SK-N-SH (cell line): ENCODE results near the gene KRT23. TPM values are rescaled to one million over a fixed set of nuclear protein-coding genes. Genes with fewer than 3 reads are reported as not detected.

Experiments used
- CTCF ChIA-PET: fragments of 300-600, 350-600 bp; formaldehyde crosslinking; extraction: SDS; loops from one replicate; lab custom pipeline; 2021; lab: Yijun Ruan, JAX
- POLR2A ChIA-PET: fragments of 350-600 bp; sonication (Branson Sonifier 250); formaldehyde crosslinking; extraction: SDS; loops from one replicate; lab custom pipeline; 2020; ENCODE audit warnings: antibody characterized with exemption, inconsistent platforms; lab: Yijun Ruan, JAX
- DNase-seq: peaks from one replicate; pipeline ENCODE4 v3.0.0; 2012
- H2AFZ ChIP-seq: fragments of 200-600 bp; sonication (generic); 2 replicates; pipeline ENCODE4 v1.8.1; 2016; ENCODE audit warnings: antibody characterized with exemption, mild to moderate bottlenecking, low read depth
- H3F3A ChIP-seq: fragments of 200-600 bp; sonication (generic); replicated peaks from 2 replicates; pipeline ENCODE3; 2016; ENCODE audit warnings: antibody characterized with exemption, mild to moderate bottlenecking; ENCODE audit not compliant: insufficient read depth
- H3K27ac ChIP-seq, 2 experiments: fragments of 200-500 bp in 1 of 2; fragments of 200-600 bp in 1 of 2; sonication (Bioruptor generic) in 1 of 2; sonication (generic), shearing (Covaris generic) in 1 of 2; 2 replicates each; pipeline versions ENCODE4 v1.5.1 to v1.6.1; 2014 to 2016; ENCODE audit warnings: low read depth in 2 of 2, inconsistent platforms in 1 of 2, low read length in 1 of 2, mild to moderate bottlenecking in 1 of 2, mixed read lengths in 1 of 2
- H3K27me3 ChIP-seq: fragments of 200-600 bp; sonication (generic), shearing (Covaris generic); 2 replicates; pipeline ENCODE4 v1.6.1; 2016; ENCODE audit warnings: mixed run types; ENCODE audit not compliant: insufficient read depth
- H3K36me3 ChIP-seq, 2 experiments: fragments of 200-500 bp in 1 of 2; fragments of 200-600 bp in 1 of 2; sonication (Bioruptor generic) in 1 of 2; sonication (generic) in 1 of 2; replicated peaks in 1 of 2; 2 replicates each; pipeline versions ENCODE3 to v1.5.1; 2014 to 2016; ENCODE audit warnings: low read length in 1 of 2, mild to moderate bottlenecking in 1 of 2; ENCODE audit not compliant: insufficient read depth in 2 of 2, control insufficient read depth in 1 of 2
- H3K4me1 ChIP-seq, 2 experiments: fragments of 200-500 bp in 1 of 2; fragments of 200-600 bp in 1 of 2; sonication (Bioruptor generic) in 1 of 2; sonication (generic), shearing (Covaris generic) in 1 of 2; 2 replicates each; pipeline versions ENCODE4 v1.5.1 to v1.6.1; 2014 to 2016; ENCODE audit warnings: low read depth in 1 of 2, low read length in 1 of 2, mixed run types in 1 of 2; ENCODE audit not compliant: insufficient read depth in 2 of 2, control insufficient read depth in 1 of 2
- H3K4me2 ChIP-seq: fragments of 200-600 bp; sonication (generic), shearing (Covaris generic); 2 replicates; pipeline ENCODE4 v1.6.1; 2017; ENCODE audit warnings: mixed run types
- H3K4me3 ChIP-seq, 2 experiments: fragments of 200-500 bp in 1 of 2; fragments of 200-600 bp in 1 of 2; sonication (Bioruptor generic) in 1 of 2; sonication (generic), shearing (Covaris generic) in 1 of 2; 2 replicates each; pipeline versions ENCODE4 v1.5.1 to v1.8.1; 2014 to 2016; ENCODE audit warnings: low read depth in 2 of 2, inconsistent platforms in 1 of 2, low read length in 1 of 2, mild to moderate bottlenecking in 1 of 2, mixed read lengths in 1 of 2, moderate library complexity in 1 of 2
- H3K79me2 ChIP-seq: fragments of 200-600 bp; sonication (generic); 2 replicates; pipeline ENCODE4 v1.8.1; 2017; ENCODE audit warnings: mild to moderate bottlenecking; ENCODE audit not compliant: insufficient read depth
- H3K9ac ChIP-seq: fragments of 200-600 bp; sonication (generic); 2 replicates; pipeline ENCODE4 v1.6.1; 2017; ENCODE audit warnings: mixed run types
- H3K9me2 ChIP-seq: fragments of 200-600 bp; sonication (generic); 2 replicates; pipeline ENCODE4 v1.6.1; 2017; ENCODE audit warnings: mixed run types
- H3K9me3 ChIP-seq: fragments of 200-600 bp; sonication (generic); 2 replicates; pipeline ENCODE4 v1.6.1; 2017; ENCODE audit warnings: mixed run types, mild to moderate bottlenecking, moderate library complexity
- H4K20me1 ChIP-seq: fragments of 200-600 bp; sonication (generic); 2 replicates; pipeline ENCODE4 v1.6.1; 2017; ENCODE audit warnings: mild to moderate bottlenecking, mixed run types; ENCODE audit not compliant: insufficient read depth
- CTCF ChIP-seq: fragments of 200-600 bp; sonication (generic); IDR thresholded peaks from 2 replicates; pipeline ENCODE4 v1.6.1; 2017; ENCODE audit warnings: antibody characterized with exemption, mild to moderate bottlenecking, moderate library complexity
- ELF1 ChIP-seq: IDR thresholded peaks from 2 replicates; pipeline ENCODE4 v1.4.0; 2012
- EP300 ChIP-seq, 2 experiments: IDR thresholded peaks; 2 replicates each; pipeline versions ENCODE4 v1.4.0 to v1.6.1; 2012; ENCODE audit warnings: borderline replicate concordance in 1 of 2, low read depth in 1 of 2, low read length in 1 of 2
- EZH2phosphoT487 ChIP-seq: fragments of 200-600 bp; sonication (generic); IDR thresholded peaks from 2 replicates; pipeline ENCODE4 v1.6.1; 2017; ENCODE audit warnings: low read depth, mixed run types, mild to moderate bottlenecking, antibody characterized with exemption, moderate library complexity, borderline replicate concordance
- FOSL2 ChIP-seq: IDR thresholded peaks from 2 replicates; pipeline ENCODE4 v1.4.0; 2012; ENCODE audit warnings: low read depth, mild to moderate bottlenecking, moderate library complexity, borderline replicate concordance
- FOXJ3 ChIP-seq: sonication (generic); formaldehyde crosslinking; IDR thresholded peaks from 2 replicates; pipeline ENCODE4 v1.5.1; 2020; ENCODE audit warnings: mild to moderate bottlenecking, missing genetic modification reagents
- FOXM1 ChIP-seq: IDR thresholded peaks from 2 replicates; pipeline ENCODE4 v1.4.0; 2012; ENCODE audit warnings: low read depth, mild to moderate bottlenecking
- GABPA ChIP-seq: IDR thresholded peaks from 2 replicates; pipeline ENCODE4 v1.4.0; 2012; ENCODE audit warnings: low read depth, mild to moderate bottlenecking
- NFIC ChIP-seq: IDR thresholded peaks from 2 replicates; pipeline ENCODE4 v1.4.0; 2012; ENCODE audit warnings: borderline replicate concordance
- POLR2AphosphoS5 ChIP-seq: IDR thresholded peaks from 2 replicates; pipeline ENCODE4 v1.6.1; 2012; ENCODE audit warnings: low read depth, low read length
- RCOR1 ChIP-seq: fragments of 150-350 bp; IDR thresholded peaks from 2 replicates; pipeline ENCODE4 v1.6.1; 2017; ENCODE audit warnings: antibody characterized with exemption, low read length
- RFX5 ChIP-seq: IDR thresholded peaks from 2 replicates; pipeline ENCODE4 v1.6.1; 2012; ENCODE audit warnings: mild to moderate bottlenecking, improper control_type of control experiment, low read length
- RXRA ChIP-seq: IDR thresholded peaks from 2 replicates; pipeline ENCODE4 v1.4.0; 2012; ENCODE audit warnings: low read depth, mild to moderate bottlenecking, borderline replicate concordance
- SMC3 ChIP-seq: IDR thresholded peaks from 2 replicates; pipeline ENCODE4 v1.6.1; 2012; ENCODE audit warnings: low read depth, low read length, improper control_type of control experiment
- TAF1 ChIP-seq: IDR thresholded peaks from 2 replicates; pipeline ENCODE4 v1.6.1; 2012; ENCODE audit warnings: low read depth, mild to moderate bottlenecking, low read length, moderate library complexity, borderline replicate concordance
- TCF12 ChIP-seq: IDR thresholded peaks from 2 replicates; pipeline ENCODE4 v1.4.0; 2012
- USF1 ChIP-seq: IDR thresholded peaks from 2 replicates; pipeline ENCODE4 v1.4.0; 2012; ENCODE audit warnings: low read depth, borderline replicate concordance
- WGBS: methylation state at CpG from one replicate; pipeline ENCODE4 v1.1.6; 2017; ENCODE audit warnings: low lambda C conversion rate; 5-methylcytosine and 5-hydroxymethylcytosine counted together
- polyA plus RNA-seq, 3 experiments: library from polyadenylated mRNA; depleted of rRNA; stranded (reverse); fragments of >200 nt; gene quantifications; 2 replicates each; pipeline ENCODE4 v1.2.3, GENCODE V29; 2012
- TF ChIP-seq, protein P1 (sequence below): IDR thresholded peaks from 2 replicates; pipeline ENCODE4 v1.4.0; 2012; ENCODE audit warnings: low read depth, borderline replicate concordance
- TF ChIP-seq, protein P2 (sequence below): fragments of 150-350 bp; IDR thresholded peaks from 2 replicates; pipeline ENCODE4 v1.6.1; 2017; ENCODE audit warnings: antibody characterized with exemption, low read length, low read depth, borderline replicate concordance
- TF ChIP-seq, protein P3 (sequence below): IDR thresholded peaks from 2 replicates; pipeline ENCODE4 v1.6.1; 2012; ENCODE audit warnings: mild to moderate bottlenecking, low read depth, low read length, moderate library complexity
- TF ChIP-seq, protein P4 (sequence below): IDR thresholded peaks from 2 replicates; pipeline ENCODE4 v1.4.0; 2012; ENCODE audit warnings: low read depth

KRT23 gene
- polyA plus RNA-seq, 1 of the 3 experiments (the other 2 are of a cell fraction): not detected

- TF ChIP-seq, protein P1, sequence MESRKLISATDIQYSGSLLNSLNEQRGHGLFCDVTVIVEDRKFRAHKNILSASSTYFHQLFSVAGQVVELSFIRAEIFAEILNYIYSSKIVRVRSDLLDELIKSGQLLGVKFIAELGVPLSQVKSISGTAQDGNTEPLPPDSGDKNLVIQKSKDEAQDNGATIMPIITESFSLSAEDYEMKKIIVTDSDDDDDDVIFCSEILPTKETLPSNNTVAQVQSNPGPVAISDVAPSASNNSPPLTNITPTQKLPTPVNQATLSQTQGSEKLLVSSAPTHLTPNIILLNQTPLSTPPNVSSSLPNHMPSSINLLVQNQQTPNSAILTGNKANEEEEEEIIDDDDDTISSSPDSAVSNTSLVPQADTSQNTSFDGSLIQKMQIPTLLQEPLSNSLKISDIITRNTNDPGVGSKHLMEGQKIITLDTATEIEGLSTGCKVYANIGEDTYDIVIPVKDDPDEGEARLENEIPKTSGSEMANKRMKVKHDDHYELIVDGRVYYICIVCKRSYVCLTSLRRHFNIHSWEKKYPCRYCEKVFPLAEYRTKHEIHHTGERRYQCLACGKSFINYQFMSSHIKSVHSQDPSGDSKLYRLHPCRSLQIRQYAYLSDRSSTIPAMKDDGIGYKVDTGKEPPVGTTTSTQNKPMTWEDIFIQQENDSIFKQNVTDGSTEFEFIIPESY: no peak
- TF ChIP-seq GABPA (no peak), FOXM1 (no peak), RFX5 (no peak), USF1 (no peak)
Observed at GRCh38 chr17:40938981-40939380, 1.5 kb upstream of the KRT23 start (continued).

GRCh38 chr17:40936976-40937375 lies 470 bp downstream of the KRT23 start:
- ChIA-PET CTCF (no interaction called here), POLR2A (no interaction called here)
- DNase-seq: no peak
- H3K4me3 ChIP-seq: no peak overlapping the region
- H3K27ac ChIP-seq: no peak overlapping the region
- H3K4me1 ChIP-seq: no peaks in the 10 kb centered on the region
- no peaks in the 10 kb centered on the region for H3K79me2 ChIP-seq
- no peaks in the 10 kb centered on the region for H3K9me3 ChIP-seq
- WGBS: 20% methylated on average over 5 of the region's 5 CpGs
- H3K4me2 ChIP-seq: no peak overlapping the region
- H3K27me3 ChIP-seq: peaks cover 83% of the 10 kb centered on the region
- no peak overlapping the region for H3K9ac ChIP-seq
- H3K36me3 ChIP-seq: no peaks in the 10 kb centered on the region
- H2AFZ ChIP-seq: no peak overlapping the region
- H4K20me1 ChIP-seq: no peaks in the 10 kb centered on the region
- no peaks in the 10 kb centered on the region for H3F3A ChIP-seq
- H3K9me2 ChIP-seq: no peaks in the 10 kb centered on the region
- no peak for TF ChIP-seq RCOR1
- no peak for TF ChIP-seq CTCF
- TF ChIP-seq TCF12: no peak
- TF ChIP-seq RXRA: no peak
- TF ChIP-seq, protein P2, sequence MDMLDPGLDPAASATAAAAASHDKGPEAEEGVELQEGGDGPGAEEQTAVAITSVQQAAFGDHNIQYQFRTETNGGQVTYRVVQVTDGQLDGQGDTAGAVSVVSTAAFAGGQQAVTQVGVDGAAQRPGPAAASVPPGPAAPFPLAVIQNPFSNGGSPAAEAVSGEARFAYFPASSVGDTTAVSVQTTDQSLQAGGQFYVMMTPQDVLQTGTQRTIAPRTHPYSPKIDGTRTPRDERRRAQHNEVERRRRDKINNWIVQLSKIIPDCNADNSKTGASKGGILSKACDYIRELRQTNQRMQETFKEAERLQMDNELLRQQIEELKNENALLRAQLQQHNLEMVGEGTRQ: no peak
- TF ChIP-seq ELF1: no peak
- TF ChIP-seq FOXJ3: no peak
- no peak for TF ChIP-seq EP300 (IDR thresholded peaks at IDR 0.05; ENCODE audit: borderline replicate concordance in 1 of 2, low read depth in 1 of 2, low read length in 1 of 2)
- TF ChIP-seq, protein P3, sequence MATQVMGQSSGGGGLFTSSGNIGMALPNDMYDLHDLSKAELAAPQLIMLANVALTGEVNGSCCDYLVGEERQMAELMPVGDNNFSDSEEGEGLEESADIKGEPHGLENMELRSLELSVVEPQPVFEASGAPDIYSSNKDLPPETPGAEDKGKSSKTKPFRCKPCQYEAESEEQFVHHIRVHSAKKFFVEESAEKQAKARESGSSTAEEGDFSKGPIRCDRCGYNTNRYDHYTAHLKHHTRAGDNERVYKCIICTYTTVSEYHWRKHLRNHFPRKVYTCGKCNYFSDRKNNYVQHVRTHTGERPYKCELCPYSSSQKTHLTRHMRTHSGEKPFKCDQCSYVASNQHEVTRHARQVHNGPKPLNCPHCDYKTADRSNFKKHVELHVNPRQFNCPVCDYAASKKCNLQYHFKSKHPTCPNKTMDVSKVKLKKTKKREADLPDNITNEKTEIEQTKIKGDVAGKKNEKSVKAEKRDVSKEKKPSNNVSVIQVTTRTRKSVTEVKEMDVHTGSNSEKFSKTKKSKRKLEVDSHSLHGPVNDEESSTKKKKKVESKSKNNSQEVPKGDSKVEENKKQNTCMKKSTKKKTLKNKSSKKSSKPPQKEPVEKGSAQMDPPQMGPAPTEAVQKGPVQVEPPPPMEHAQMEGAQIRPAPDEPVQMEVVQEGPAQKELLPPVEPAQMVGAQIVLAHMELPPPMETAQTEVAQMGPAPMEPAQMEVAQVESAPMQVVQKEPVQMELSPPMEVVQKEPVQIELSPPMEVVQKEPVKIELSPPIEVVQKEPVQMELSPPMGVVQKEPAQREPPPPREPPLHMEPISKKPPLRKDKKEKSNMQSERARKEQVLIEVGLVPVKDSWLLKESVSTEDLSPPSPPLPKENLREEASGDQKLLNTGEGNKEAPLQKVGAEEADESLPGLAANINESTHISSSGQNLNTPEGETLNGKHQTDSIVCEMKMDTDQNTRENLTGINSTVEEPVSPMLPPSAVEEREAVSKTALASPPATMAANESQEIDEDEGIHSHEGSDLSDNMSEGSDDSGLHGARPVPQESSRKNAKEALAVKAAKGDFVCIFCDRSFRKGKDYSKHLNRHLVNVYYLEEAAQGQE: no peak
- TF ChIP-seq, protein P4, sequence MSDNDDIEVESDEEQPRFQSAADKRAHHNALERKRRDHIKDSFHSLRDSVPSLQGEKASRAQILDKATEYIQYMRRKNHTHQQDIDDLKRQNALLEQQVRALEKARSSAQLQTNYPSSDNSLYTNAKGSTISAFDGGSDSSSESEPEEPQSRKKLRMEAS: no peak
- no peak for TF ChIP-seq TAF1
- no peak for TF ChIP-seq RFX5
- no peak for TF ChIP-seq FOSL2
- no peak for TF ChIP-seq EZH2phosphoT487
- no peak for TF ChIP-seq SMC3
- no peak for TF ChIP-seq NFIC
- TF ChIP-seq, protein P1: no peak
- no peak for TF ChIP-seq POLR2AphosphoS5
